NCI-H2196 treated with DMSO at 0.1 percent for 48 hours (cell line): Measurements from ENCODE around the gene INPP4B.

ENCODE experiments used
- DNase-seq: peaks from one replicate; lab custom pipeline; 2025; ENCODE audit not compliant: unreplicated experiment; lab: John Stamatoyannopoulos, UW

Gene INPP4B

GRCh38 chr4:142383354-142383753 lies 462.7 kb downstream of the INPP4B start:
- DNase-seq = no peak

- no peak for DNase-seq
Observed at GRCh38 chr4:142380052-142380602, 466.0 kb downstream of the INPP4B start.

GRCh38 chr4:142379277-142380051 lies 466.6 kb downstream of the INPP4B start:
- no peak for DNase-seq

- DNase-seq = no peak
Observed at GRCh38 chr4:142378179-142378578, 467.9 kb downstream of the INPP4B start.

GRCh38 chr4:142377342-142378091 lies 468.6 kb downstream of the INPP4B start:
- DNase-seq = no peak

DNA sequence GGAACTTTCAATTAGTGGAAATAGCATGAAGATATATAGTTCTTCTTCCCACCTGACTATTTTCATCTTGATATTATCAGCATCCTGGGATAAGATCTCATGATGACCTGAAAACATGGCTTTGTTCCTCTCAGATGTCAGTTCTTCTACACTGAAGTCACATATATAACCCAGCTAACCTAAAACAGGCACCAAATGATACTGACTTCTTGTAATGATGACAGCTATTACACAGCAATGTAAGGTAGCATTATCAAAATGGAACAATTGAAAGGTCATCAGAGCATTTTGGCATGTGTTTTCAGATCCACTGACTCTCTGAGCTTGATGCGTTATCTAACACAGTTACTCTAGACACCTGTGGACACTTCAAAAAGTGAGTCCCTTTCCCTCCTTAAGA lies 469.9 kb downstream of the INPP4B start:
- no peak for DNase-seq

DNA sequence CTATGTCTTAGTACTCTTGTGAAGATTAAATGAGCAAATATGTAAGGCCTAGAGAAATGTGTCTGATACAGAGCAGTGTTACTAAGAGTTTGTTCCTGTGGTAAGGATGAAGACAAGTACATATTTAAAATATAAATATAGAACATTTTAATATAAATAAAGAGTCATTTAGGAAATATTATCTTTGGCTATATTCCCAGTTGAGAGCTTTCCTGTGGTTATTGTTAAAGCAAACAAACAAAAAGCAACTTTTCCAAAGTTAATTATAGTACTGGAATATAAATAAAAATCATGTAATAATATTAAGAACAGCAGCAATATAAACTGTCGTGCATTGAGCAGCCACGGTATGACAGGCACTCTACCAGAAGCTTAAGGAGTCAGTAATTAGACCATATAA lies 472.5 kb downstream of the INPP4B start:
- no peak for DNase-seq

DNA sequence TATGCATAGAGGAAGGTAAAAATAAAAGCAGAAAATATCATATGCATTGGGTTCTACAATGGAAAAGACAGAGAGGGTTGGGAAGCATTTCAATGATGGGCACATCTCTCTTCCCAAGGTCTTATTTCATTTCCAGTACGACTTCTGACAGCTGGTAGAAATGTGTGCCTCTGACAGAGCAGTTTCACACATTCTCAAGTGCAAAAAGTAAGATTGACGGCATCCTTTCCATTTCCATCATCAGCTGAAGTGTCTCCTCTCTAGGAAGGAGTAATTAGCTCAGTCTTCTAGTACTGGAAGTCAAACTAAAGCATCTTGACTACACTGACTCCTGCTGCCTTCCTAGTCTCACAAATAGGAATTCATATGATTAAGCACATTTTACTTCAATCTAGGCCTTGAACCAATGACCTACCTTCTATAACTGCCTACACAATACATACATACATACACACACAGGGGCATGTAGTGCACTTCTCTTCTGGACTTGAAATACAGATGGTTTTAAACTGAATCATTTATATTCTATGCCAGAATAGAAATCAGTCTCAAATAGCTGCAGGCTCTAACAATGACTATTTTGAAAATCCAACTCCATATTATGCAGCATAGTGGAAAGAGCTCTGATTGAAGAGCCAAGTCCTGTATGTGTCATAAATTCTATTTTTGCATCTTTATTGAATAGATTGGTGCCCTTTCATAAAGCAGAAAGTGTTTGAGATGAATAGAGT lies 473.4 kb downstream of the INPP4B start:
- no peak for DNase-seq

GRCh38 chr4:142369141-142369540 lies 477.0 kb downstream of the INPP4B start:
- DNase-seq = no peak

- DNase-seq = no peak
Observed at GRCh38 chr4:142367418-142368180, 478.5 kb downstream of the INPP4B start.

DNA sequence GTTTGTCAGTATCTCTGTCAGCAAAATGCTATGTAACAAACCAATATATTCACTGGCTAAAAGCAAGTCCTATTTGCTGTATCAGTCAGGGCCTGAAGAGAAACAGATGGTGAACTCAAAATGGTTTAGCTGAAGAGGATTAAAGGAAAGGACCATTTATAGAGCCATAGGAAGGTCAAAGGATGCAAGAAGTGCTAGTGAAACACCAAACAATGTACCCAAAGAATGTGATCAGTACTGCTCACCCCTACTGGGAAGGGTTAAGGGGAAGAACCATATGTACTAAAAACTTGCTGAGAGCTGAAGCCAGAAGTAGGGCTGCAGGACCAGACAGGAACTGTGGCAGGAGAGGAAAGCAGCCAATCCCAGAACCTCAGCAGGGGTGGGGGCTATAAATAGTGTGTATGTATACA lies 479.3 kb downstream of the INPP4B start:
- DNase-seq = no peak

DNA sequence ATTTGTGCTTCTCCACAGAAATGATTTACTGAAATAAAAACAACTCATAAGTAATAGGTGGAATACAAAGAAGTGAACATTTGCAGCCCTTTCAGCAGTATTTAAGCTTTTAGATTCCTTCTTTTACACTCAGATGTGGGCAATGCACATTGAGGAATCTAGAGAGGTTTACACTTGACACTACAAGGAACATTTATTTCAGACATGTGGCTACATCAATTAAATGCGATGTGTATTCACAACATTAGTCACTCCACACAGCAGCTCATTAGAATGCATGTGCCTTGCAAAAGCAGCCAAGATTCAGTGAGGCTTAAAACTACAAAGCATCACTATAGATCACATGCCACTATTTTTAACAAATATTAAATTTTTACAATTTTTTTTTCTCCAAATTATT lies 480.7 kb downstream of the INPP4B start:
- no peak for DNase-seq

- no peak for DNase-seq
Observed at GRCh38 chr4:142363686-142364085, 482.4 kb downstream of the INPP4B start.

DNA sequence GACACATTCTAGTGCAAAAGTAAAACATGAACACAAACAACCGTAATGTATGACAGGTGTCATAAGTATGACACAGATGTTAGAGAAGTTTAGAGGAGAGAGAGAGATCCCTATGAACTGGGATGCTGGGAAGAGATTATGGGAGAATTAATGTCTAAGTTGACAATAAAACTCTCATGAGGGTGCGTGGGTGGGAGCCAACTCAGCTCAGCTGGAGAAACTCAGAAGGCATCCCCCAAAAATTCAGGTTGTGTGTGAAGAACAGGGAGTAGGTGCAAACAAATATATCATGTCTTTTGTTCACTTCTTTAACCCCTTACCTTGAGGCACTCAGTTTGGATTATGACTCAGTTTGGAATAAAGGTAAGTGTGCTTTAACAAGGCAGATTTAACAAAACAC lies 484.1 kb downstream of the INPP4B start:
- DNase-seq = no peak

DNA sequence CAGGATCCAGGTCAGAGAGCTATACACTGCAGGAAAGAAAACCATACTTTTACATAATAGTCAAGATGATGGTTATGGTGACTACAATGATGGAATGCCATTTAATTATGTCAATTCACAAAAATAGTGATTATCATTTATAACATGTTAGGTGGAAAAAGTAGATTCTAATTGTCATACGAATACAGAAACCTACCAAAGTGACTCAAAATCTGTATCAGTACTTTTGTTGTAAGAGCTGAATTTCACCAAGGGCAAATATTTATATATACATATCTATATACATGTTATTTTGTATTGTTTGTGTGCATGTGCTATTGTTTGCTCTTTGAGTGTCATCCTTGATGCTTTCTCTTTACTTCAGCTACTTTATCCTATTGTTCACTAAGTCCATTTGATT lies 485.4 kb downstream of the INPP4B start:
- DNase-seq = no peak

DNA sequence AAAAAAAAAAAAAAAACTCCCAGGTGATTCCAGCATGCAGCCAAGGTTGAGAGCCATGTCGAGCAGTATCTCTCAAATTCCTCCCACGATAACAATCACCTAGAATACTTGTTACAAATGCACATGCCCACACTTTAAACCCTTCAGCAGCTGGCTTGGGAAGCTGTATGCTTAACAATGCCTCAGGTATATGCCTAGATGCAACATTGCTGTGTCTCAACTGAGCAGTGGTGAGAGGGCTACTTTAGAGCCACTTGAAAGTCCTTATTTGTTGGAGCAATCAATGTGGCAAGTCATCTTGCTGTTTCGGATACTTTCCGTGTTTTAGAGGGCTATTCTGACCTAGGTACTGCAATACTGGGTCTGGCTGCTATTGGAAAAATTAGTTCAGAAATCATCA lies 487.4 kb downstream of the INPP4B start:
- no peak for DNase-seq

DNA sequence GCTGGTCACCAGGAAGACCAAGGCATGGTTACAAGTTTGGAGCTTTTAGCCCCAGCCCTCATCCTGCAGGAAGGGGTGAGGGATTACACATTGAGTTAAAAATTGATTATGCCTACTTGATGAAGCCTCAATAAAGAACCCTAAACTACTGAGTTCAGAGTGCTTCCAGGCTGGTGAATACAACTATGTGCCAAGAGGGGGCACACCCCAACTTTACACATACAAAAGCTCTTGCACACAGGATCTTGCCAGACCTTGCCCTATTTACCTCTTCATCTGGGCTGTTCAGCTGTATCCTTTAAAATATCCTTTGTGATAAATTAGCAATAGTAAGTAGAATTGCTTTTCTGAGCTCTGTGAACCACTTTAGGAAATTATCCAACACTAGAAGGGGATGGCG lies 489.3 kb downstream of the INPP4B start:
- DNase-seq = no peak

DNA sequence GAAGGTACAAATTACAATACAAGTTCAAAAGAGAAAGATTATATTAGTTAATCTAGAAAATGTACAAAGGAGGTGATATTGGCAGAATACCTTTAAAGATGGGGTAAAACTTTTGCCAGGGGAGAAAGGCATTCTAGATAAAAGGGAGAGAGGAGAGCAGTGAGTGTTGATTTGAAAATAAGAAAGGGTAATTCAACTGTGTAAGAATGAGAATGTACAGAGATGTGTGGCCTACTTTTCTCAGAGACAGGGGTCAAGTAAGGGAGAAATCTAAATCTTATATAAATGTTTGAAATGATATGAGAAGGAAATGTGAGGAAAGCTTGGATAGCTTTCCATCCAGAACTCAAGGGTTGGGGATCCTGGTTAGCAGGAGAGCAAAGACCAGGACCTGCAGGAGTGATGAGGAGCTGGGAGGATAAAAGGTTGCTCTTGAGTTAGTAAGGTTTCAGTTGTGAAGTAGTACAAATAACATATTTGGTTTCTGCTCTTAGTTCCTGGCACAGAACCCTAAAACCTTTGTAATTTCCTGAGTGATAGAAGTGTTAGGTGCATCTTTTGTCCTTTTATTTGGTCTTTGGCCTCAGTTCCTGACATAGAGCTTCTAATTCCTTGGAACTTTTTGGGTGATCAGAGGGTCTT lies 489.9 kb downstream of the INPP4B start:
- no peak for DNase-seq

DNA sequence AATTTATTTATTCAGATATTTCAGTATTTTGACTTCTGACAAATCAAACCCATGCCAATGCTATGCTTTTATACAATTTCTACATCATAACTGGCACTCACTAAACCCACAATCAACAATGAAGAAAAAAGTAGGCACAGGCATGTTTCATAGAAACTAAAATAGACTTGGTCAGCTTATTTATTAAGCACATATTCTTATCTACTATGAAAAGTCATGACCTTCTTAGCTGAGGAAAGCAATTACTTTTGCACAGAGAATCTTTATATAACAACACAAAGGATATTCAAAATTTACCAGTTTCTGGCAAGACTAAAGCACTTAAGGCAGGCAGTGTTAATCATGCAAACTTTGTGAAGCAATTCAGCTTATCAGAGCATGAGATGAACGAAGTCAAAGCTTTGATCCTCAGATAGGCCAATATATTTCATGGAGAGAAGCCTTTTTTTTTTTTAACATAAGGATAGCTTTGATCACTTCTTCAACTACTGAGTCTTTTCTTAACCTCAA lies 490.6 kb downstream of the INPP4B start:
- no peak for DNase-seq

DNA sequence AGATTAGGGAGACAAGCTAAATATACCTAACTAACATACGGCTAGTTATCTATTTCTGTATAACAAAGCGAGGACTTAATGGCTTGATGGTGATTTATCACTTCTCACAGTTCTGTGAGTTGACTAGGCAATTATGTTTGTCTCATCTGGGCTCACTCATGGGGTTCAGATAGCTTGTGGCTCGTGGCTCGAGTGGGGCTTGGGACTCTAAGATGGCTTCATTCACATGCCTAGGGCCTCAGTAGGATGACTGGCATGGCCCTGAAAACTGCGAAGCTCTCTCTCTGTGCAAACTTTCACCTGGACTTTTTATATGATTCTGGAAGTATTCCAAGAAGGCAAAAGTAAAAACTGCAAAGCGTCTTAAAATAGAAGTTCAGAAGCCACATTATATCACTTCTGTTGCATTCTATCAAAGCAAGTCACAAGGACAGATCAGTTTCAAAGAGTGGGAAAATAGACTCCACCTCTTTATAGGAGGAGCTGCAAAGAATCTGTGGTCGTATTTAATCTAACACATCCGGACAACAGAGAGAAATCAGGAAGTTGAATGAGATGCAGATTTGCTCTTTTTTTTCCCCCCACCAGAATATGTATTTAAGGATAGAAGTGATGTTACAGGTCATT lies 491.2 kb downstream of the INPP4B start:
- DNase-seq = no peak
